22Rv1 (cell line): ENCODE measurements around the gene RPLP2.

Source experiments
- ZFX ChIP-seq: fragments of 450-650 bp; IDR thresholded peaks from 2 replicates; pipeline ENCODE4 v1.6.1; 2017; ENCODE audit warnings: antibody characterized with exemption, borderline replicate concordance
- TF ChIP-seq, protein P1 (sequence below): fragments of 450-650 bp; IDR thresholded peaks from 2 replicates; pipeline ENCODE4 v1.5.1; 2017; ENCODE audit warnings: mild to moderate bottlenecking

DNA sequence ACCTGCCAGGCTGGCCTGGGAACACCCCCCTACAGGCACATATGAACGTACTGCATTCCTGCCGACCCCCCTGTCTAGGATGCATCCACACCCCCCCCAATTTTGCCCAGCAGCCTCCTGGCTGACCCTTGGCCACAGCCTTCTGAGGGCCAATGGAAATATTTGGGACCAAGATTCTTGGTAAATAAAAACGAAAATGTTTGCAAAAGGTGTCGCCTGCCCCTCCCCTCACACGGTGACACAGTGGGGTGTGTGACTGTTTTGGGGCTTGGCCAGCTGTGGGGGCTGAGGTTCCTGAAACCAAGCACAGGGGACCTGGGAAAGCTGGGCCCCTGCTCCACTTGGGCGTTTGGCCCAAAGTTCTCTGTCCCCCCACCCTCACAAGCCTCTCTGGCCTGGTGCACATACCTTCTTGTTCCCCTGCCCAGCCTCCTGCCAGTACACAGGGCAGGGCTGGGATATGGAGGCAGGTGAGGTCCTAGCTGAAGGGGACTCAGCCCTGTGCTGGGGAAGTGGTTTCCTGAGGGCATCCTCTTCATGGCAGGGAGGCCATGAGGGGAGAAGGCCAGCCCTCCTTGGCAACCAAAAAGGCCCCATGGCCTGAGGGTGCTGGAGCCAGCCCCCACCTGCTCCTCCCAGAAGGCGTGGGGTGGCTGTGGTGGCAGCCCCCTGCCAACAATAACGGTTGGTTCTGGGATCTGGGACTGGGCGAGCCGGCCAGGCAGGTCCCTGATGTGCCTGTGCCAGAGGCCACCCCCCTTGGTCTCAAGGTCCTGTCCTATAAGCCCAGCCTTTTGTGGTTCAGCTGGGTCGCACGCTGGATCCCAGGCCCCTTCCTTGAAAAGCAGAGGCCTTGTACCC lies 15.8 kb downstream of the RPLP2 start:
- TF ChIP-seq, protein P1, sequence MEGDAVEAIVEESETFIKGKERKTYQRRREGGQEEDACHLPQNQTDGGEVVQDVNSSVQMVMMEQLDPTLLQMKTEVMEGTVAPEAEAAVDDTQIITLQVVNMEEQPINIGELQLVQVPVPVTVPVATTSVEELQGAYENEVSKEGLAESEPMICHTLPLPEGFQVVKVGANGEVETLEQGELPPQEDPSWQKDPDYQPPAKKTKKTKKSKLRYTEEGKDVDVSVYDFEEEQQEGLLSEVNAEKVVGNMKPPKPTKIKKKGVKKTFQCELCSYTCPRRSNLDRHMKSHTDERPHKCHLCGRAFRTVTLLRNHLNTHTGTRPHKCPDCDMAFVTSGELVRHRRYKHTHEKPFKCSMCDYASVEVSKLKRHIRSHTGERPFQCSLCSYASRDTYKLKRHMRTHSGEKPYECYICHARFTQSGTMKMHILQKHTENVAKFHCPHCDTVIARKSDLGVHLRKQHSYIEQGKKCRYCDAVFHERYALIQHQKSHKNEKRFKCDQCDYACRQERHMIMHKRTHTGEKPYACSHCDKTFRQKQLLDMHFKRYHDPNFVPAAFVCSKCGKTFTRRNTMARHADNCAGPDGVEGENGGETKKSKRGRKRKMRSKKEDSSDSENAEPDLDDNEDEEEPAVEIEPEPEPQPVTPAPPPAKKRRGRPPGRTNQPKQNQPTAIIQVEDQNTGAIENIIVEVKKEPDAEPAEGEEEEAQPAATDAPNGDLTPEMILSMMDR, result no peak
- TF ChIP-seq ZFX, result no peak
